Neural crest cell (in vitro differentiated cells): ENCODE data around the gene KIAA0319L. TPM values are rescaled to one million over a fixed set of nuclear protein-coding genes. Genes with fewer than 3 reads are reported as not detected.

ENCODE experiments used
- DNase-seq: peaks from one replicate; pipeline ENCODE4 v3.0.0; 2021; ENCODE audit warnings: low read depth, mixed read lengths, low spot score
- H3K27ac Mint-ChIP-seq: one replicate; pipeline ENCODE4 v1.8.0; 2021; ENCODE audit warnings: mild to moderate bottlenecking, mixed read lengths; ENCODE audit not compliant: unreplicated experiment
- H3K27me3 Mint-ChIP-seq: 2 replicates; pipeline ENCODE4 v1.8.0; 2021; ENCODE audit warnings: low read depth, mild to moderate bottlenecking, mixed read lengths
- H3K36me3 Mint-ChIP-seq: 2 replicates; pipeline ENCODE4 v1.8.0; 2021; ENCODE audit warnings: low read depth, mild to moderate bottlenecking, mixed read lengths
- H3K4me1 Mint-ChIP-seq: 2 replicates; pipeline ENCODE4 v1.8.0; 2021; ENCODE audit warnings: mixed read lengths
- H3K4me3 Mint-ChIP-seq: one replicate; pipeline ENCODE4 v1.8.0; 2021; ENCODE audit warnings: mild to moderate bottlenecking, mixed read lengths
- H3K9me3 Mint-ChIP-seq: 2 replicates; pipeline ENCODE4 v1.8.0; 2021; ENCODE audit warnings: mixed read lengths
- total RNA-seq: library from RNA; stranded (reverse); gene quantifications from 2 replicates; pipeline ENCODE4 v1.2.1, GENCODE V29; 2021
- TF ChIP-seq, protein P1 (sequence below): fragments of 200-600 bp; sonication (generic); conservative IDR thresholded peaks from 2 replicates; pipeline ENCODE4 v1.5.0; 2021; ENCODE audit warnings: antibody characterized with exemption, mild to moderate bottlenecking

Gene KIAA0319L
- total RNA-seq, 1 donor from 2014 or later, result 54.2 TPM

DNA sequence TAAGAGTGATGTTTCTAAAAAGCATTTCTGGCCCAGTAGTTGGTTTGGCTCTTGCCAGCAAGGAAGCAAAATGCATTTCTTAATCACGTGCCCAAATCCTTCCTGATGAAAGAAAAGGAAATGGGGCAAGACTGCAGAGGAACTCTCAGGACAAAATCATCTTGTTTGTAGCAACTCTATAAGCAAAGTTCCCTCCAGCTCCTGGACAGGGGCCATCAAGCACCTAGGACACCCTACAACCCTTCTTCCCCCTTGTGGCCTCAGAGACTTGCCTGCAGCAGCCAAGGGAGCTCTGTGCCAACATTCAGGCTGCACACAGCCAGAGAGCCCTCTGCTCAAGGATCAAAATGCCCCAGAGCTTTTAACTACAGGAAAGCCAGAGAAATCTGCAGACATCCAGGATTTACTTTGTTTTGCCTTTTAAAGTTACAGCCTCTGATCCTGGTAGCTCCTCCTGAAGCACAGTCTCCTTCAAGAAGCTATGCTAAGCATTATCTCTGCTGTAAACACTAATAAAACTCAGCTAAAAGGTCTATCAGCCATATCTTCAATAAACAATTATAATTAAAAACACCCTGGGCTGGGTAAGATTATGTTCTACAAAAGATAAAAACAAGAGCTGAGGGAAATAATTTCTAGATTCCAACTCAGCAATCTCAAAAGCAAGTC is 105.0 kb downstream of the KIAA0319L start:
- no peak overlapping the region for H3K27ac Mint-ChIP-seq
- H3K4me3 Mint-ChIP-seq, result no peak overlapping the region
- H3K36me3 Mint-ChIP-seq, result peaks cover 4% of the 10 kb centered on the region
- TF ChIP-seq, protein P1, sequence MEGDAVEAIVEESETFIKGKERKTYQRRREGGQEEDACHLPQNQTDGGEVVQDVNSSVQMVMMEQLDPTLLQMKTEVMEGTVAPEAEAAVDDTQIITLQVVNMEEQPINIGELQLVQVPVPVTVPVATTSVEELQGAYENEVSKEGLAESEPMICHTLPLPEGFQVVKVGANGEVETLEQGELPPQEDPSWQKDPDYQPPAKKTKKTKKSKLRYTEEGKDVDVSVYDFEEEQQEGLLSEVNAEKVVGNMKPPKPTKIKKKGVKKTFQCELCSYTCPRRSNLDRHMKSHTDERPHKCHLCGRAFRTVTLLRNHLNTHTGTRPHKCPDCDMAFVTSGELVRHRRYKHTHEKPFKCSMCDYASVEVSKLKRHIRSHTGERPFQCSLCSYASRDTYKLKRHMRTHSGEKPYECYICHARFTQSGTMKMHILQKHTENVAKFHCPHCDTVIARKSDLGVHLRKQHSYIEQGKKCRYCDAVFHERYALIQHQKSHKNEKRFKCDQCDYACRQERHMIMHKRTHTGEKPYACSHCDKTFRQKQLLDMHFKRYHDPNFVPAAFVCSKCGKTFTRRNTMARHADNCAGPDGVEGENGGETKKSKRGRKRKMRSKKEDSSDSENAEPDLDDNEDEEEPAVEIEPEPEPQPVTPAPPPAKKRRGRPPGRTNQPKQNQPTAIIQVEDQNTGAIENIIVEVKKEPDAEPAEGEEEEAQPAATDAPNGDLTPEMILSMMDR, result no peak
- H3K4me1 Mint-ChIP-seq, result no peaks in the 10 kb centered on the region
- H3K9me3 Mint-ChIP-seq, result no peaks in the 10 kb centered on the region
- no peak for DNase-seq
- H3K27me3 Mint-ChIP-seq, result no peaks in the 10 kb centered on the region

DNA sequence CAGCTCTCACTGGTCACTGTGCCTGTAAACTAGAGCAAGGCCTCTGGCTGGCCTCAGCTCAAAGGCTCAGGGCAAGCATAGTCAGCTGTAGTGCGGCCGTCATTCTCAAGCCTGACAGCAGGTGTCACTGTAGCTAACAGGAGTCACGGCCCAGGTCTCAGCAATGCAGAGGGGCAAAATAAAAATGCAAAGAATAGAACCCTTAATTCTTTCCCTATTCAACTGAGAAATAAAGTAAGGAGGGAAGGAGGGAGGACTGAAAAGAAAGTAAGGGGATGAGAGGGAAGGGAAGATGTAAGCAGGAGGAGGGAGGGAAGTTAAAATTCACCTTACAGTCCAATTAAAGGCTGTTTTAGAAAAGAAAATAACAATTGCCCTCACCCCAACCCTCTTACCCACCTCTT is 106.1 kb downstream of the KIAA0319L start:
- Mint-ChIP-seq H3K27me3 (no peaks in the 10 kb centered on the region), H3K36me3 (peaks cover 3% of the 10 kb centered on the region), H3K4me1 (no peaks in the 10 kb centered on the region), H3K27ac (no peak overlapping the region), H3K9me3 (no peaks in the 10 kb centered on the region), H3K4me3 (no peak overlapping the region)
- TF ChIP-seq, protein P1, result peak; percentile 85
- DNase-seq, result peak; percentile 83

DNA sequence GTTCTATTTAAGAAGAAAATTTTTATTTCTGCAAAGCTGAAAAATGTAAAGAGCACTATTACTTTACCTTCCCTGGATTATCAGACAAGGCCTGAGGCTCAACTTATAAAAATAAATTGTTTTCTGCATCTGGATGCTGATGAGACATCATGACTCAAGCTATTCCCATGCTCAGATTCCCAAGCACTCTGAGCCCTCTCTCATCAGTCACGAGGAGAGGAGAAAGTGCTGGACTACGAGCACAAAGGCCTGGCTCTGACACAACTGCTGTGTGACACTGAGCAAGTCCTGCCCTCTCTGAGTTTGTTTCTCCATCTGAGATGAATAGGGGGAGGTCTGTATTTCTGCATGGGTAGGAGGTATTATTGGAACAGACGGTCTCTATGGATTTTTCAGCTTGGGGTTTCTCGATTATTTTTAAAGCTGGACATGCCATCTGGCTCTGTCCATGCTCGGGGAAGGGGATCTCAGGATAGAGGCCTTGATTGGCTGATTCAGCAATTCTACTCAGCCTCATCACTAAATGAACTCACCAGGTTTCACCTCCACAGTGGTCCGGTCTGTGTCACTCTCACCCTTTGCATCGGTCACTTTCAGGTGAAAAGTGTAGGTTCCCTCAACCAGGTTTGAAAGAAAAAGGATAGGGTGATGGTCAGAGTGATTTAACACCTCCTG is 107.7 kb downstream of the KIAA0319L start:
- no peak overlapping the region for H3K4me3 Mint-ChIP-seq
- no peaks in the 10 kb centered on the region for H3K9me3 Mint-ChIP-seq
- H3K27me3 Mint-ChIP-seq, result no peaks in the 10 kb centered on the region
- peaks cover 3% of the 10 kb centered on the region for H3K4me1 Mint-ChIP-seq
- H3K36me3 Mint-ChIP-seq, result no peaks in the 10 kb centered on the region
- DNase-seq, result no peak
- no peak overlapping the region for H3K27ac Mint-ChIP-seq
- TF ChIP-seq, protein P1, result no peak

DNA sequence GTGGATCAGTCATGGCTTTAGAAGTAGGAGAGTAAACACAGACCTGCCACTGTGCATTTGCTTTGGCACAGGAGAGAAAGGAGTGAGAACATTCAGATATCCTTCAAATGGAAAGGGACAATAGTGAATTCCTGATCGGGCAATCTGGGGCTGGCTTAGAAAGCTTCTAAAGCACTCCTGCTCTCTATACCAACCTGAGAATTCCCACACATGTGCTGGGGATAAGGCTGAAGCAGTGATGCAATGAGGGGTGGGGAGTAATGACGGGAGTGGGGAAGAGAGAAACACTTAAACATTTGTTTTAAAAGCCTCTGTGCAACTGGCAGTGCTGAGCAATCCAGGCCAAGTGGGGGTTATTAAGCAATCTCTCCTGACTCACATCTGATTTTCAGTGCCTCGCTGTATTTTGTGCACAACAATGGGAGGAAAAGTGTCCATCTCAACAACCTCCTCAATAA is 108.8 kb downstream of the KIAA0319L start:
- H3K36me3 Mint-ChIP-seq, result no peaks in the 10 kb centered on the region
- H3K27ac Mint-ChIP-seq, result no peak overlapping the region
- no peaks in the 10 kb centered on the region for H3K9me3 Mint-ChIP-seq
- no peaks in the 10 kb centered on the region for H3K27me3 Mint-ChIP-seq
- H3K4me1 Mint-ChIP-seq, result peaks cover 8% of the 10 kb centered on the region
- DNase-seq, result no peak
- TF ChIP-seq, protein P1, result no peak
- H3K4me3 Mint-ChIP-seq, result no peak overlapping the region

DNA sequence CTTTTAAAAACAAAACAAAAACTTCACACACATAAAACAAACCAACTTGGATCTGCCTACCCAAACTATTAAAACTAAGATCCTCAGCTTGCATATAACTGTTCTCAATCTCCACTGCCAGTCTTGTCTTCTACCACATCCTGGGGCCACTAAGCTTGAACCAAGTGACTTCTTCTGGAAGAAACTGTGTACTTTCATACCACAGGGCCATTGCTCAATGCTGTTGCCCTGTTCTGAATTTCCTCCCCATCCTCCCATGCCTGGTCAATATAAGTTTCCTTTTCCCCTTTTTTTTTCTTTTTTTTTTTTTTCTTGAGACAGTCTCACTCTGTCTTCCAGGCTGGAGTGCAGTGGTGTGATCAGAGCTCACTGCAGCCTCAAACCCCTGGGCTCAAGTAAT is 109.9 kb downstream of the KIAA0319L start:
- Mint-ChIP-seq H3K4me1 (peaks cover 8% of the 10 kb centered on the region), H3K27me3 (no peaks in the 10 kb centered on the region), H3K27ac (no peak overlapping the region), H3K9me3 (no peaks in the 10 kb centered on the region), H3K4me3 (no peak overlapping the region), H3K36me3 (no peaks in the 10 kb centered on the region)
- no peak for DNase-seq
- TF ChIP-seq, protein P1, result no peak
